K562 (cell line): ENCODE results near the gene UQCC2. TPM values are rescaled to one million over a fixed set of nuclear protein-coding genes. Genes with fewer than 3 reads are reported as not detected.

Experiments used
- ATAC-seq: fragments of 200-7000 bp; cut with Tn5 transposase; 3 replicates; pipeline ENCODE4 v1.9.1; 2020; ENCODE audit warnings: moderate library complexity
- BruUV-seq: library from RNA; stranded (reverse); fragments of 400-500 nt; replicated peaks from 2 replicates; lab custom pipeline; 2021; lab: Mats Ljungman, UMichigan
- CTCF ChIA-PET: fragments of 300-600 bp; formaldehyde crosslinking; extraction: SDS; loops from one replicate; lab custom pipeline; 2021; ENCODE audit warnings: low intra/inter-chr PET ratio; lab: Yijun Ruan, JAX
- POLR2A ChIA-PET: fragments of 300-600, 350-650 bp; sonication (Branson Sonifier 250); formaldehyde crosslinking; extraction: SDS; loops from one replicate; lab custom pipeline; 2021; ENCODE audit warnings: antibody characterized with exemption, inconsistent platforms; lab: Yijun Ruan, JAX
- DNase-seq, 4 experiments: peaks; one replicate each; pipeline versions ENCODE4 v3.0.0 to v3.0.0-alpha.2; 2011 to 2018; ENCODE audit warnings: low spot score in 3 of 4, mixed read lengths in 3 of 4; ENCODE audit errors: extremely low read depth in 1 of 4
- FAIRE-seq: peaks from 2 replicates; lab custom pipeline; 2011; peaks lifted over from hg19 to GRCh38; lab: Jason Lieb, UNC
- H2AFZ ChIP-seq: 2 replicates; pipeline ENCODE4 v1.6.0; 2011; ENCODE audit warnings: low read depth, low read length, control low read depth, inconsistent platforms
- H3K27ac ChIP-seq: fragments of 200-600 bp; 3 replicates; pipeline ENCODE4 v1.8.0; 2011; ENCODE audit warnings: low read depth, mild to moderate bottlenecking, control low read depth, inconsistent platforms, low read length, moderate library complexity, mixed read lengths; ENCODE audit errors: extremely low read depth
- H3K27me3 ChIP-seq, 2 experiments: fragments of 300-600 bp in 1 of 2; 2 replicates in 1 of 2; 3 replicates in 1 of 2; pipeline versions ENCODE4 v1.6.0 to v1.8.0; 2011; ENCODE audit warnings: inconsistent platforms in 2 of 2, low read length in 2 of 2, mild to moderate bottlenecking in 1 of 2, mixed read lengths in 1 of 2, moderate library complexity in 1 of 2; ENCODE audit not compliant: control insufficient read depth in 2 of 2, insufficient read depth in 2 of 2
- H3K36me3 ChIP-seq: fragments of 300-600 bp; 3 replicates; pipeline ENCODE4 v1.8.0; 2011; ENCODE audit warnings: mild to moderate bottlenecking, low read length, inconsistent platforms; ENCODE audit not compliant: control insufficient read depth, insufficient read depth
- H3K4me1 ChIP-seq, 2 experiments: fragments of 200-600 bp in 1 of 2; replicated peaks in 1 of 2; 2 replicates in 1 of 2; 3 replicates in 1 of 2; pipeline versions ENCODE4 v1.5.1 to v1.8.0; 2011; ENCODE audit warnings: inconsistent platforms in 2 of 2, low read length in 2 of 2, mild to moderate bottlenecking in 1 of 2, mixed read lengths in 1 of 2, moderate library complexity in 1 of 2; ENCODE audit not compliant: control insufficient read depth in 2 of 2, insufficient read depth in 2 of 2
- H3K4me2 ChIP-seq: 2 replicates; pipeline ENCODE4 v1.6.1; 2011; ENCODE audit warnings: low read length, control low read depth, inconsistent platforms, mixed read lengths; ENCODE audit not compliant: insufficient read depth
- H3K4me3 ChIP-seq: fragments of 200-600 bp; sonication (generic), shearing (Covaris generic); 2 replicates; pipeline ENCODE4 v1.5.1; 2016; ENCODE audit warnings: control low read depth, inconsistent platforms
- H3K79me2 ChIP-seq: fragments of 200-600 bp; 3 replicates; pipeline ENCODE4 v1.8.0; 2011; ENCODE audit warnings: low read length, inconsistent platforms; ENCODE audit not compliant: control insufficient read depth, insufficient read depth
- H3K9ac ChIP-seq, 2 experiments: 2 replicates each; pipeline versions ENCODE4 v1.6.0 to v1.6.1; 2011; ENCODE audit warnings: low read depth in 2 of 2, low read length in 2 of 2, control low read depth in 1 of 2, inconsistent platforms in 1 of 2, mild to moderate bottlenecking in 1 of 2, mixed read lengths in 1 of 2; ENCODE audit not compliant: insufficient read depth in 1 of 2
- H3K9me1 ChIP-seq: one replicate; pipeline ENCODE4 v1.6.0; 2011; ENCODE audit warnings: inconsistent platforms, mild to moderate bottlenecking, low read length, moderate library complexity; ENCODE audit not compliant: control insufficient read depth, insufficient read depth
- H3K9me3 ChIP-seq: replicated peaks from 2 replicates; pipeline ENCODE4 v1.5.1; 2011; ENCODE audit warnings: low read depth, low read length, inconsistent platforms; ENCODE audit not compliant: control insufficient read depth, insufficient read depth
- H4K20me1 ChIP-seq: replicated peaks from 2 replicates; pipeline ENCODE4 v1.6.1; 2011; ENCODE audit warnings: low read length, inconsistent platforms, mixed read lengths; ENCODE audit not compliant: control insufficient read depth, insufficient read depth
- ARID3B ChIP-seq: fragments of 250-450 bp; sonication (Bioruptor Pico); IDR thresholded peaks from 2 replicates; pipeline ENCODE4 v1.4.0; 2020; ENCODE audit warnings: borderline replicate concordance
- EP400 ChIP-seq: fragments of 450-650 bp; IDR thresholded peaks from 2 replicates; pipeline ENCODE4 v1.6.1; 2017; ENCODE audit warnings: antibody characterized with exemption, mild to moderate bottlenecking, moderate library complexity
- NCOA2 ChIP-seq, 2 experiments: fragments of 450-650 bp; IDR thresholded peaks; 2 replicates each; pipeline ENCODE4 v1.6.1; 2018; ENCODE audit warnings: mild to moderate bottlenecking in 2 of 2, moderate library complexity in 1 of 2; ENCODE audit not compliant: partially characterized antibody in 2 of 2
- SMC3 ChIP-seq: conservative IDR thresholded peaks from 2 replicates; pipeline ENCODE4 v1.6.1; 2011; ENCODE audit warnings: low read depth, low read length, improper control_type of control experiment; ENCODE audit not compliant: insufficient read depth
- THRAP3 ChIP-seq: fragments of 450-650 bp; IDR thresholded peaks from 2 replicates; pipeline ENCODE4 v1.6.1; 2016; ENCODE audit warnings: mild to moderate bottlenecking, inconsistent platforms, borderline replicate concordance
- ZNF318 ChIP-seq, 2 experiments: fragments of 450-650 bp; IDR thresholded peaks; 2 replicates each; pipeline ENCODE4 v1.6.1; 2016; ENCODE audit warnings: mild to moderate bottlenecking in 2 of 2, borderline replicate concordance in 1 of 2, low read depth in 1 of 2, moderate library complexity in 1 of 2
- WGBS: fragments of 100-300 bp; shearing (Covaris generic); methylation state at CpG from one replicate; pipeline ENCODE4 v1.1.6; 2016; ENCODE audit warnings: low coverage, mixed read lengths; ENCODE audit not compliant: insufficient coverage; ENCODE audit errors: missing lambda C conversion rate; 5-methylcytosine and 5-hydroxymethylcytosine counted together
- in situ Hi-C: fragments of 300-500 bp; cut with MboI; formaldehyde crosslinking; loops from 4 replicates; pipeline ENCODE4 v1.15.0; 2018; ENCODE audit warnings: inconsistent platforms, mixed read lengths
- intact Hi-C: fragments of 100-400 bp; cut with micrococcal nuclease; formaldehyde crosslinking; loops from 2 replicates; pipeline ENCODE4 v1.14.2; 2022
- polyA plus RNA-seq, 8 experiments: library from polyadenylated mRNA; depleted of rRNA in 4 of 8; stranded (reverse) in 5 of 8; unstranded in 3 of 8; fragments of >200 nt; fragmentation: Nextera tagmentation in 2 of 8; fragmentation: Illumina TruSeq in 1 of 8; extraction: Ambion mirVana in 2 of 8; extraction: Trizol in 1 of 8; gene quantifications; 2 replicates each; pipeline versions ENCODE4 v1.2.1 to v1.2.3, GENCODE V29; 2011 to 2014; ENCODE audit warnings: inconsistent platforms in 1 of 8, missing spikeins in 1 of 8
- total RNA-seq, 7 experiments: library from RNA; depleted of rRNA in 6 of 7; stranded (reverse); fragments of >200 nt in 6 of 7; fragmentation: Illumina TruSeq in 2 of 7; extraction: Trizol in 2 of 7; gene quantifications; 2 replicates each; pipeline versions ENCODE4 v1.2.1 to v1.2.3, GENCODE V29; 2011 to 2021; ENCODE audit warnings: low replicate concordance in 1 of 7
- TF ChIP-seq, protein P1 (sequence below), 2 experiments: fragments of 450-650 bp in 1 of 2; IDR thresholded peaks; 2 replicates each; pipeline ENCODE4 v1.6.1; 2011 to 2017; ENCODE audit warnings: low read depth in 2 of 2, antibody characterized with exemption in 1 of 2, borderline replicate concordance in 1 of 2, low read length in 1 of 2, mild to moderate bottlenecking in 1 of 2, mixed read lengths in 1 of 2; ENCODE audit not compliant: control insufficient read depth in 1 of 2

The UQCC2 gene
- total and polyA plus RNA-seq, 9 of the 15 experiments (the other 6 are each of a cell fraction or from before 2014, with no cell fraction given), result 58.5 to 927 (median 158) TPM

DNA sequence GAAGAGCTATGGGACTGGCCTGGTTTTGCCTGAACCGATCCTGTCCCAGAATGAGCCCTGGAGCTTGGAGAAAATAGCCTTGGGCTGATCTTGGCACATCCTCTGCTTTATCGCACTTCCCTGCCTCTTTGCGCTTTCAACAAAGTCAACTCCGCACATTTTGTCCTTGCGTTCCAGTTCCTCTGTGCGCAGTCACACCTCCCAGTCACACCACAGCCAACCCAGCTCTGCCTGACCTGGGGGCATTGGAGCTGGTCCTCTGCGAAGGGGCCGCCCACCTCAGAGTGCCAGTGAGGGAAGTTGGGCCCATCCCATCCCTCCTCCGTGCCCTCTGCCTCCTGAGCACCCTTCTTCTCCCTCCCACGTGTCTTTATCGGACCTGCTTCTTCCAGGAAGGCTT is 16.9 kb upstream of the UQCC2 start:
- Histone ChIP-seq H2AFZ (no peak overlapping the region), H3K9me1 (no peaks in the 10 kb centered on the region), H3K4me1 (peaks cover 9 to 10% of the 10 kb centered on the region in 2 experiments; a peak in 3 of 5 replicates), H3K4me3 (no peak overlapping the region), H3K27me3 (peaks cover 62 to 85% of the 10 kb centered on the region in 2 experiments), H4K20me1 (peaks cover 19% of the 10 kb centered on the region), H3K9ac (no peak overlapping the region), H3K9me3 (no peaks in the 10 kb centered on the region), H3K4me2 (no peak overlapping the region), H3K27ac (no peak overlapping the region), H3K79me2 (no peaks in the 10 kb centered on the region), H3K36me3 (no peaks in the 10 kb centered on the region)
- ChIA-PET POLR2A (interaction anchor here (0.9 kb wide), 1 partner anchor 9 kb away, joined by 4 read pairs; no protein-coding TSS in a partner anchor), CTCF (no interaction called here)
- FAIRE-seq (no peak), DNase-seq (no peak), ATAC-seq (no peak)
- no TSS peak for BruUV-seq
- intact Hi-C loops (no loop called here), in situ Hi-C loops (no loop called here)
- 26% methylated on average over 11 of the region's 11 CpGs for WGBS
- TF ChIP-seq NCOA2 (IDR thresholded peaks at IDR 0.05; ENCODE audit: partially characterized antibody in 2 of 2) (no peak), ARID3B (no peak), SMC3 (no peak), EP400 (no peak), THRAP3 (no peak), ZNF318 (IDR thresholded peaks at IDR 0.05; ENCODE audit: borderline replicate concordance in 1 of 2, low read depth in 1 of 2) (no peak)
- TF ChIP-seq, protein P1, sequence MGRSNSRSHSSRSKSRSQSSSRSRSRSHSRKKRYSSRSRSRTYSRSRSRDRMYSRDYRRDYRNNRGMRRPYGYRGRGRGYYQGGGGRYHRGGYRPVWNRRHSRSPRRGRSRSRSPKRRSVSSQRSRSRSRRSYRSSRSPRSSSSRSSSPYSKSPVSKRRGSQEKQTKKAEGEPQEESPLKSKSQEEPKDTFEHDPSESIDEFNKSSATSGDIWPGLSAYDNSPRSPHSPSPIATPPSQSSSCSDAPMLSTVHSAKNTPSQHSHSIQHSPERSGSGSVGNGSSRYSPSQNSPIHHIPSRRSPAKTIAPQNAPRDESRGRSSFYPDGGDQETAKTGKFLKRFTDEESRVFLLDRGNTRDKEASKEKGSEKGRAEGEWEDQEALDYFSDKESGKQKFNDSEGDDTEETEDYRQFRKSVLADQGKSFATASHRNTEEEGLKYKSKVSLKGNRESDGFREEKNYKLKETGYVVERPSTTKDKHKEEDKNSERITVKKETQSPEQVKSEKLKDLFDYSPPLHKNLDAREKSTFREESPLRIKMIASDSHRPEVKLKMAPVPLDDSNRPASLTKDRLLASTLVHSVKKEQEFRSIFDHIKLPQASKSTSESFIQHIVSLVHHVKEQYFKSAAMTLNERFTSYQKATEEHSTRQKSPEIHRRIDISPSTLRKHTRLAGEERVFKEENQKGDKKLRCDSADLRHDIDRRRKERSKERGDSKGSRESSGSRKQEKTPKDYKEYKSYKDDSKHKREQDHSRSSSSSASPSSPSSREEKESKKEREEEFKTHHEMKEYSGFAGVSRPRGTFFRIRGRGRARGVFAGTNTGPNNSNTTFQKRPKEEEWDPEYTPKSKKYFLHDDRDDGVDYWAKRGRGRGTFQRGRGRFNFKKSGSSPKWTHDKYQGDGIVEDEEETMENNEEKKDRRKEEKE (IDR thresholded peaks at IDR 0.05; ENCODE audit: borderline replicate concordance in 1 of 2, control insufficient read depth in 1 of 2, low read depth in 2 of 2, low read length in 1 of 2), result no peak
